Activated CD4-positive, alpha-beta memory T cell treated with anti-CD3 and anti-CD28 coated beads, Interleukin-2, amount 10 ng/mL, durations not matched to agents 7 days and 5 days (primary cell): ENCODE data around the gene LKAAEAR1. TPM values are rescaled to one million over a fixed set of nuclear protein-coding genes. Genes with fewer than 3 reads are reported as not detected.
"Not testable (repeated sequence)": the region's sequence is repeated elsewhere in the genome, so short reads cannot be mapped to it uniquely, and the experiment has no call there.

Source experiments
- CTCF ChIA-PET: fragments of 350-600 bp; sonication (Branson Sonifier 250); formaldehyde crosslinking; loops from one replicate; lab custom pipeline; 2021; ENCODE audit warnings: antibody characterized with exemption, inconsistent platforms; lab: Charles Lee
- POLR2A ChIA-PET: fragments of 350-600 bp; sonication (Branson Sonifier 250); formaldehyde crosslinking; loops from one replicate; lab custom pipeline; 2021; ENCODE audit warnings: antibody characterized with exemption; lab: Charles Lee
- DNase-seq: peaks from one replicate; pipeline ENCODE4 v3.0.0-alpha.2; 2020
- H3K27ac Mint-ChIP-seq: one replicate; pipeline ENCODE4 v1.8.0; 2021; ENCODE audit warnings: mild to moderate bottlenecking, mixed read lengths
- H3K27me3 Mint-ChIP-seq: one replicate; pipeline ENCODE4 v1.8.0; 2021; ENCODE audit warnings: mixed read lengths
- H3K36me3 Mint-ChIP-seq: one replicate; pipeline ENCODE4 v1.8.0; 2021; ENCODE audit warnings: low read depth, mixed read lengths
- H3K4me1 Mint-ChIP-seq: one replicate; pipeline ENCODE4 v1.8.0; 2021; ENCODE audit warnings: mixed read lengths
- H3K4me3 Mint-ChIP-seq: one replicate; pipeline ENCODE4 v1.8.0; 2021; ENCODE audit warnings: mild to moderate bottlenecking, mixed read lengths
- H3K9me3 Mint-ChIP-seq: one replicate; pipeline ENCODE4 v1.8.0; 2021; ENCODE audit warnings: mixed read lengths
- total RNA-seq, 2 experiments: library from RNA; stranded (reverse); gene quantifications; one replicate each; pipeline ENCODE4 v1.2.3, GENCODE V29; 2021

The LKAAEAR1 gene
- total RNA-seq, 2 experiments from 2014 or later, result 0.38 TPM; not detected in 1

GRCh38 chr20:64090165-64090564, 6.0 kb upstream of the LKAAEAR1 start:
- Mint-ChIP-seq H3K36me3 (peaks cover 2% of the 10 kb centered on the region), H3K9me3 (peaks cover 10% of the 10 kb centered on the region), H3K27me3 (peaks cover 11% of the 10 kb centered on the region), H3K27ac (no peak overlapping the region), H3K4me3 (no peak overlapping the region), H3K4me1 (no peaks in the 10 kb centered on the region)
- ChIA-PET CTCF (interaction anchor here (1.1 kb wide), 1 partner anchor 24 kb away, joined by 3 read pairs; no protein-coding TSS in a partner anchor), POLR2A (no interaction called here)
- DNase-seq, result no peak

- H3K36me3 Mint-ChIP-seq, CTCF ChIA-PET, DNase-seq, POLR2A ChIA-PET, H3K9me3 Mint-ChIP-seq, H3K27ac Mint-ChIP-seq, H3K4me1 Mint-ChIP-seq, H3K4me3 Mint-ChIP-seq: not testable (repeated sequence)
- H3K27me3 Mint-ChIP-seq, result peaks cover 20% of the 10 kb centered on the region
Measured at GRCh38 chr20:64088586-64088985, 4.4 kb upstream of the LKAAEAR1 start.

DNA sequence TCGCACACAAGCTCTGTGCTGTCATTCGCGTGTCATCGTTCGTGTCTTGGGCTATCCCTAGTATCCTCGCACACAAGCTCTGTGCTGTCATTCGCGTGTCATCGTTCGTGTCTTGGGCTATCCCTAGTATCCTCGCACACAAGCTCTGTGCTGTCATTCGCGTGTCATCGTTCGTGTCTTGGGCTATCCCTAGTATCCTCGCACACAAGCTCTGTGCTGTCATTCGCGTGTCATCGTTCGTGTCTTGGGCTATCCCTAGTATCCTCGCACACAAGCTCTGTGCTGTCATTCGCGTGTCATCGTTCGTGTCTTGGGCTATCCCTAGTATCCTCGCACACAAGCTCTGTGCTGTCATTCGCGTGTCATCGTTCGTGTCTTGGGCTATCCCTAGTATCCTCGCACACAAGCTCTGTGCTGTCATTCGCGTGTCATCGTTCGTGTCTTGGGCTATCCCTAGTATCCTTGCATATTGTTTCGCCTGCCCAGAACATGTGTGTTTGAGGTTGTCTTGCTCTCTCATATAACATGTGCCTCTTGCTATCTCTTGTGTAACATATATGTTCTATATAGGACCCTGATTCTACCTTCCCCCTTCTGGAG, 3.1 kb upstream of the LKAAEAR1 start:
- H3K36me3 Mint-ChIP-seq, H3K9me3 Mint-ChIP-seq, DNase-seq, H3K4me3 Mint-ChIP-seq, H3K27ac Mint-ChIP-seq, POLR2A ChIA-PET: not testable (repeated sequence)
- peaks cover 27% of the 10 kb centered on the region for H3K27me3 Mint-ChIP-seq
- H3K4me1 Mint-ChIP-seq, result peaks cover 12% of the 10 kb centered on the region
- CTCF ChIA-PET, result interaction anchor here (4.4 kb wide), 1 partner anchor 33 kb away, joined by 34 read pairs; no protein-coding TSS in a partner anchor

- peaks cover 2% of the 10 kb centered on the region for H3K36me3 Mint-ChIP-seq
- no peak overlapping the region for H3K27ac Mint-ChIP-seq
- peaks cover 17% of the 10 kb centered on the region for H3K4me1 Mint-ChIP-seq
- no peak overlapping the region for H3K4me3 Mint-ChIP-seq
- POLR2A ChIA-PET, result no interaction called here
- peaks cover 32% of the 10 kb centered on the region for H3K27me3 Mint-ChIP-seq
- H3K9me3 Mint-ChIP-seq, result peaks cover 10% of the 10 kb centered on the region
- CTCF ChIA-PET, result interaction anchor here (1.0 to 4.4 kb wide), 2 partner anchors 9 to 34 kb away, joined by 4 to 34 read pairs; no protein-coding TSS in a partner anchor
- no peak for DNase-seq
Measured at GRCh38 chr20:64086801-64087200, 2.6 kb upstream of the LKAAEAR1 start.

- Mint-ChIP-seq H3K4me1 (peaks cover 30% of the 10 kb centered on the region), H3K36me3 (peaks cover 2% of the 10 kb centered on the region), H3K27ac (no peak overlapping the region), H3K27me3 (peaks cover 36% of the 10 kb centered on the region), H3K9me3 (peaks cover 10% of the 10 kb centered on the region), H3K4me3 (peak overlapping the region; percentile 76)
- ChIA-PET CTCF (interaction anchor here (1.5 to 4.4 kb wide), 3 partner anchors 36 to 588 kb away, joined by 4 to 34 read pairs (median 13); no protein-coding TSS in a partner anchor), POLR2A (interaction anchor here (0.8 to 1.6 kb wide), 4 partner anchors 18 to 46 kb away, joined by 3 to 4 read pairs (median 4); no protein-coding TSS in a partner anchor)
- DNase-seq, result no peak
Measured at GRCh38 chr20:64084685-64085152, 521 bp upstream of the LKAAEAR1 start.

DNA sequence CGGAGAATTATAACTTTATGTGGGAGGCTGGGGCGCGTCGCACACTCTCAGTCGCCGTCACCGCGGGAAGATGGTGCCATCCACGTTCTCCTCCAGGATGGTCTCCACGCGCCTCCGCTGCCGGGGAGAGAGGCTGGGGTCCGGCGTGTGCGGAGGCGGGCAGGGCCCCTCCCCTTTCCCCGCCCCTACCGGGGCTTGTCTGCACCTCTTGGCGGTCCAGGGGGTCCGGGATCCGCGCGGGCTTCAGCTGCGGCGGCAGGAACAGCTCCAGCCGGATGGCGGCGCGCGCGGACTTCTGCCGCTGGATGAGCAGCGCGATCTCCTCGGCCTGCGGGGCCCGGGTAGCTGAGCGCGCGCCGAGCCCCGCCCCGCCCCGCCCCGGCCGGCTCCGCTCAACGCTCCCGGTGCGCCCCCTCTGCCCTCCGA, 807 bp downstream of the LKAAEAR1 start:
- peak; percentile 73 for DNase-seq
- Mint-ChIP-seq H3K36me3 (peaks cover 9% of the 10 kb centered on the region), H3K27me3 (peaks cover 36% of the 10 kb centered on the region), H3K9me3 (peaks cover 10% of the 10 kb centered on the region), H3K4me1 (peaks cover 32% of the 10 kb centered on the region), H3K27ac (no peak overlapping the region), H3K4me3 (peak overlapping the region; percentile 66)
- ChIA-PET POLR2A (interaction anchor here (1.2 to 1.6 kb wide), 4 partner anchors 14 to 45 kb away, joined by 3 to 6 read pairs (median 4); no protein-coding TSS in a partner anchor), CTCF (interaction anchor here (0.7 to 4.4 kb wide), 12 partner anchors 8 to 587 kb away, joined by 3 to 34 read pairs (median 4); partner anchors contain the start of gene PCMTD2)

DNA sequence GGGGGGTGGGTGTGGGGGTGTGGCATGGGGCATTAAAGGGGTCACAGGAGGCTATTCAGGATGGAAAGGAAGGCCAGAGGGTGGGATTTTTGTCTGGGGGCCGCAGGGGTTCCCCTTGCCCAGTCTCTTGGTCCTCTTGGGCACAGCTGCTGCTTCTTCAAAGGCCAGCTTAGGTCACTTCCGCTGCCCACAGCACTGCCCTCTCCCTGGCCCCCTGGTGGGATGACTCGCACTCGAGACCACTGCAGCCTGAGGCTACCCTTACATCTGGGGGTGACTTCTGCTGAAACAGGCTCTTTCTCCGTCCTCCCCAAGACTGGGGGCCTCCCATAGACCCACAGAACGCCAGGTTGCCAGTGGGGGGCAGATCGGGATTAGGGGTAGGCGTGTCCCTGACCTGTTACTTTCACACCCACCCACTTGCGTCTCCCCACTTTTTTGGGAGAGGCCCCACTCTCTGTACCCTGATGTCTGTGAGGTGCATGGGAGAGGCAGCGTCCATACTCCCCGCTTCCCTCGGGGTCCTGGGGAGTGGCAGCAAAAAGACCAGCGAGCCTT, 1.3 kb downstream of the LKAAEAR1 start:
- ChIA-PET CTCF (interaction anchor here (0.8 to 4.4 kb wide), 10 partner anchors 7 to 203 kb away, joined by 3 to 34 read pairs (median 4); partner anchors contain the start of gene PCMTD2), POLR2A (interaction anchor here (1.2 to 1.6 kb wide), 2 partner anchors 14 to 44 kb away, joined by 4 to 6 read pairs; no protein-coding TSS in a partner anchor)
- Mint-ChIP-seq H3K9me3 (peaks cover 6% of the 10 kb centered on the region), H3K4me3 (peak overlapping the region; percentile 66), H3K27me3 (peaks cover 36% of the 10 kb centered on the region), H3K4me1 (peaks cover 32% of the 10 kb centered on the region), H3K36me3 (peaks cover 12% of the 10 kb centered on the region), H3K27ac (no peak overlapping the region)
- DNase-seq, result no peak

- Mint-ChIP-seq H3K4me1 (peaks cover 36% of the 10 kb centered on the region), H3K36me3 (peaks cover 15% of the 10 kb centered on the region), H3K4me3 (peak overlapping the region; percentile 30), H3K9me3 (peaks cover 3% of the 10 kb centered on the region), H3K27me3 (peaks cover 36% of the 10 kb centered on the region), H3K27ac (peak overlapping the region; percentile 54)
- POLR2A ChIA-PET, result no interaction called here
- CTCF ChIA-PET, result interaction anchor here (1.3 kb wide), 1 partner anchor 43 kb away, joined by 3 read pairs; no protein-coding TSS in a partner anchor
- DNase-seq, result no peak
Measured at GRCh38 chr20:64082126-64082731, 2.0 kb downstream of the LKAAEAR1 start.

DNA sequence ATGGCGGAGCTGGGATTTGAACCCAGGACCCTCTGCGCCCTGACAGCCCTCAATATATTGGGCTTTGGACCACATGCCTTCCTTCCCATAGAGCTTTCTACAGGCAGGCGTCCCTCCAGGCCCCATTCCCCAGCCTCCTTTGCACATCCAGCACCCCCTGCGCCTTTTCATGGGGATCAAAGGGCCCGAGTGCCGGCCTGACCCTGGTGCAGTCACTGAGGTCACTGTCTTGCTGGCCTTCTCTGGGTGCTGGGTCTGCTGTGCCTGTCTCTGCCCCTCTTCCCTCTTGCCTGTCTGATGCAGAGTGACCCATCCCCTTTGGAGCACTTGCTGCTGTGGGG, 2.6 kb downstream of the LKAAEAR1 start:
- Mint-ChIP-seq H3K27me3 (peaks cover 36% of the 10 kb centered on the region), H3K36me3 (peaks cover 20% of the 10 kb centered on the region), H3K27ac (peak overlapping the region; percentile 54), H3K4me1 (peaks cover 40% of the 10 kb centered on the region), H3K9me3 (no peaks in the 10 kb centered on the region), H3K4me3 (peak overlapping the region; percentile 13)
- DNase-seq, result no peak
- POLR2A ChIA-PET, result interaction anchor here (0.9 to 1.0 kb wide), 2 partner anchors 217 to 560 kb away, joined by 3 to 4 read pairs; partner anchors contain the start of gene TPD52L2
- CTCF ChIA-PET, result interaction anchor here (1.3 kb wide), 1 partner anchor 43 kb away, joined by 3 read pairs; no protein-coding TSS in a partner anchor

DNA sequence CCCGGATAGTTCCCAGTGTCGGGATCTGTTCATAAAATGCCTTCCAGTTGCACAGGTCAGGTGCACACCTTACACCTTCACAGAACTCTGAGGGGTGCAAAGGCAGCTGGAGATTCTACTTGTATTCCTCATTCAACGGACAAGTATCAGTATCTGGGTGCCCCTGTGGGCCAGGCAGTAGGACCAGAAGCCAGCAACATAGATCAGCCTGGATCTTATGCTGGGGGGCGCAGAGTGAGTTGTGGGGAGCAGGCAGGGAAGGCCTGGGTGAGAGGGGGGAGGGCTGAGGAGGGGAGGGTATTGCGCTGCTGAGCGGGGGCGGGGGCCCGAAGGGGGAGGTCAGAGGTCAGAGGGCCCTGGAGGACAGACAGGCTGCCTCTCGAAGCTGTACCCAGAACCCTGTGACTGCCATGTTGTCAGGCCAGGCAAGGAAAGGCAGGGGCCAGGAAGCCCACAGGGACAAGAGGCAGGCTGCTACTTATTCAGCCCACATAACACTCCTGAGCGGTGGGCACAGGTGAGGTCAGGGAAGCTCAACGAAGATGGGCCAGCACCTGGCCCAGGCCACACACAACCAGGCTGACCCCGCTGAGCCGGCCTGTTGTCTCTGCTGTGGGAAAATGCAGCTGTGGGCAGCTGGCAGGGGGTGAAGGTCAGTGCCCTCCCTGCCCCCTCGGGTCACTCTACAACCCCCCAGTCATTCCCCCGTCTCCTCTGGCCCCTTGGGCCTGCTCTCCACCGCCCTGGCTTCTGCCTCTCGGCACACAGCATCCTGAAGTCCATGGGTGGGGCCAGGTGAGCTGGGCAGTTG, 3.2 kb downstream of the LKAAEAR1 start:
- peaks cover 46% of the 10 kb centered on the region for H3K4me1 Mint-ChIP-seq
- DNase-seq, result no peak
- CTCF ChIA-PET, result no interaction called here
- peaks cover 33% of the 10 kb centered on the region for H3K27me3 Mint-ChIP-seq
- H3K9me3 Mint-ChIP-seq, result no peaks in the 10 kb centered on the region
- POLR2A ChIA-PET, result interaction anchor here (0.9 to 2.1 kb wide), 4 partner anchors 12 to 560 kb away, joined by 3 to 11 read pairs (median 6); partner anchors contain the start of genes PRPF6, SAMD10 and TPD52L2
- H3K27ac Mint-ChIP-seq, result peak overlapping the region; percentile 28
- H3K36me3 Mint-ChIP-seq, result peaks cover 25% of the 10 kb centered on the region
- H3K4me3 Mint-ChIP-seq, result peak overlapping the region; percentile 66

GRCh38 chr20:64080013-64080812, 4.0 kb downstream of the LKAAEAR1 start, which contains the start of gene OPRL1:
OPRL1 (plus strand) TSS chr20:64080082; CDS start chr20:64092721, 12,639 bp downstream.
- ChIA-PET POLR2A (interaction anchor here (1.0 to 5.9 kb wide), 6 partner anchors 11 to 453 kb away, joined by 3 to 74 read pairs (median 10); partner anchors contain the start of genes GMEB2, PRPF6 and SAMD10), CTCF (interaction anchor here (1.1 to 2.6 kb wide), 6 partner anchors 17 to 100 kb away, joined by 3 to 19 read pairs (median 4); partner anchors contain the start of genes PRPF6, SAMD10 and TCEA2)
- Mint-ChIP-seq H3K27ac (peak within 1 kb of the TSS; percentile 92), H3K36me3 (peaks cover 33% of the 10 kb centered on the region), H3K4me1 (peaks cover 54% of the 10 kb centered on the region), H3K9me3 (no peaks in the 10 kb centered on the region), H3K27me3 (peaks cover 25% of the 10 kb centered on the region), H3K4me3 (peak within 1 kb of the TSS; percentile 93)
- no peak for DNase-seq
